ENCODE data around the gene DDN. TPM values are rescaled to one million over a fixed set of nuclear protein-coding genes. Genes with fewer than 3 reads are reported as not detected.

The DDN gene
- total and polyA plus RNA-seq, 2 donors from 2014 or later: 27.0 TPM; not detected in 1

DNA sequence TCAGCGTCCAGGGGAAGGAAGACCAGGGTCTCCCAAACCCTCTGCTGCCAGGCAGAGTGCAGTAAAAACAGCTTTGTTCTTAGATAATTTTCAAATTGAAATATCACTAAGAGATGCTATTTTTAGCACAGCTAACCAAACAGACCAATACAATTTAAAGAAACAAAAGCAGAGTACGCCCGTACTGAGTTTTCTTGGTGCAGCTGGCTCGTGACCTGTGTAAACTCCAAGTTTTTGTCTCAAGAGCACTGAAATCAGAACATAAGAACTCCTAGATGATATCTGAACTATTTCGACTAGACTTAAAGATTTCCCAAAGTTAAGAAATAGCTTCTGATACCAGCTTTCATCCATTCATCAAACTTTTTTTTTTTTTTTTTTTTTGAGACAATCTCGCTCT, 52.2 kb downstream of the DDN start:
- H3K4me3 ChIP-seq (ENCODE audit: low read length in 3 of 3): no peak overlapping the region
- TF ChIP-seq CTCF (IDR thresholded peaks at IDR 0.05; ENCODE audit: borderline replicate concordance, extremely low read depth, insufficient read depth): no peak
- no peak overlapping the region for H3K9ac ChIP-seq (ENCODE audit: low read length in 3 of 3)
- intact Hi-C loops (cut with DNase I): no loop called here
- FAIRE-seq (no peak), DNase-seq (no peak)
- no peak overlapping the region for H3K27ac ChIP-seq (ENCODE audit: low read depth in 2 of 2, low read length in 2 of 2)
- H3K4me1 ChIP-seq (ENCODE audit: control insufficient read depth in 2 of 3, insufficient read depth in 2 of 3, low read depth in 1 of 3, low read length in 3 of 3): peaks cover 0 to 2% (median 0%) of the 10 kb centered on the region in 3 donors
- H3K36me3 ChIP-seq (ENCODE audit: control insufficient read depth in 2 of 3, insufficient read depth in 3 of 3, low read length in 3 of 3): peaks cover 0 to 2% (median 0%) of the 10 kb centered on the region in 3 donors
- no peaks in the 10 kb centered on the region for H3K9me3 ChIP-seq (ENCODE audit: control insufficient read depth in 2 of 3, insufficient read depth in 1 of 3, low read length in 3 of 3)
- no peaks in the 10 kb centered on the region for H3K27me3 ChIP-seq (ENCODE audit: control insufficient read depth, insufficient read depth, low read length)

- H3K9ac ChIP-seq (ENCODE audit: low read length in 3 of 3): no peak overlapping the region
- no peak overlapping the region for H3K27ac ChIP-seq (ENCODE audit: low read depth in 2 of 2, low read length in 2 of 2)
- intact Hi-C loops (cut with DNase I): no loop called here
- DNase-seq (no peak), FAIRE-seq (no peak)
- H3K9me3 ChIP-seq (ENCODE audit: control insufficient read depth in 2 of 3, insufficient read depth in 1 of 3, low read length in 3 of 3): no peaks in the 10 kb centered on the region
- peaks cover 0 to 2% (median 0%) of the 10 kb centered on the region in 3 donors for H3K4me1 ChIP-seq (ENCODE audit: control insufficient read depth in 2 of 3, insufficient read depth in 2 of 3, low read depth in 1 of 3, low read length in 3 of 3)
- peaks cover 0 to 4% (median 0%) of the 10 kb centered on the region in 3 donors for H3K36me3 ChIP-seq (ENCODE audit: control insufficient read depth in 2 of 3, insufficient read depth in 3 of 3, low read length in 3 of 3)
- TF ChIP-seq CTCF (IDR thresholded peaks at IDR 0.05; ENCODE audit: borderline replicate concordance, extremely low read depth, insufficient read depth): no peak
- H3K27me3 ChIP-seq (ENCODE audit: control insufficient read depth, insufficient read depth, low read length): no peaks in the 10 kb centered on the region
- no peak overlapping the region for H3K4me3 ChIP-seq (ENCODE audit: low read length in 3 of 3)
Observed at GRCh38 chr12:48946205-48946604, 53.0 kb downstream of the DDN start.

Other genes with a start within 250 kb of the DDN start
- 66.9 TPM for gene ADCY6, start 210.3 kb downstream of the DDN start, total RNA-seq
- 27.3 TPM for gene ADCY6, start 210.3 kb downstream of the DDN start, polyA plus RNA-seq (ENCODE audit: insufficient read depth, low read depth, low replicate concordance)
- gene CACNB3, start 180.9 kb downstream of the DDN start, total RNA-seq: 19.6 TPM
- gene CACNB3, start 180.9 kb downstream of the DDN start, polyA plus RNA-seq (ENCODE audit: insufficient read depth, low read depth, low replicate concordance): 17.9 TPM
- gene DDX23, start 147.2 kb downstream of the DDN start, total RNA-seq: 65.5 TPM
- gene DDX23, start 147.2 kb downstream of the DDN start, polyA plus RNA-seq (ENCODE audit: insufficient read depth, low read depth, low replicate concordance): 31.9 TPM
- 1.0 TPM for gene RND1, start 133.5 kb downstream of the DDN start, total RNA-seq
- gene RND1, start 133.5 kb downstream of the DDN start, polyA plus RNA-seq (ENCODE audit: insufficient read depth, low read depth, low replicate concordance): 2.2 TPM
- gene FKBP11, start 73.9 kb downstream of the DDN start, total RNA-seq: 35.3 TPM
- 20.1 TPM for gene FKBP11, start 73.9 kb downstream of the DDN start, polyA plus RNA-seq (ENCODE audit: insufficient read depth, low read depth, low replicate concordance)
- gene ARF3, start 41.9 kb downstream of the DDN start, total RNA-seq: 229 TPM
- 111 TPM for gene ARF3, start 41.9 kb downstream of the DDN start, polyA plus RNA-seq (ENCODE audit: insufficient read depth, low read depth, low replicate concordance)
- gene WNT10B, start 27.6 kb downstream of the DDN start, total RNA-seq: 1.9 TPM
- not detected for gene WNT10B, start 27.6 kb downstream of the DDN start, polyA plus RNA-seq (ENCODE audit: insufficient read depth, low read depth, low replicate concordance)
- gene WNT1, start 21.1 kb downstream of the DDN start, total RNA-seq: not detected
- not detected for gene WNT1, start 21.1 kb downstream of the DDN start, polyA plus RNA-seq (ENCODE audit: insufficient read depth, low read depth, low replicate concordance)
- 57.1 TPM for gene PRKAG1, start 19.4 kb upstream of the DDN start, total RNA-seq
- 58.4 TPM for gene PRKAG1, start 19.4 kb upstream of the DDN start, polyA plus RNA-seq (ENCODE audit: insufficient read depth, low read depth, low replicate concordance)
- 89.9 TPM for gene KMT2D, start 61.4 kb upstream of the DDN start, total RNA-seq
- 5.0 TPM for gene KMT2D, start 61.4 kb upstream of the DDN start, polyA plus RNA-seq (ENCODE audit: insufficient read depth, low read depth, low replicate concordance)
- 0.69 TPM for gene RHEBL1, start 70.6 kb upstream of the DDN start, total RNA-seq
- gene RHEBL1, start 70.6 kb upstream of the DDN start, polyA plus RNA-seq (ENCODE audit: insufficient read depth, low read depth, low replicate concordance): 0.52 TPM
- 1.6 TPM for gene DHH, start 95.4 kb upstream of the DDN start, total RNA-seq
- gene DHH, start 95.4 kb upstream of the DDN start, polyA plus RNA-seq (ENCODE audit: insufficient read depth, low read depth, low replicate concordance): 0.54 TPM
- gene LMBR1L, start 111.5 kb upstream of the DDN start, total RNA-seq: 64.8 TPM
- 21.2 TPM for gene LMBR1L, start 111.5 kb upstream of the DDN start, polyA plus RNA-seq (ENCODE audit: insufficient read depth, low read depth, low replicate concordance)
- 537 TPM for gene TUBA1B, start 132.0 kb upstream of the DDN start, total RNA-seq
- 533 TPM for gene TUBA1B, start 132.0 kb upstream of the DDN start, polyA plus RNA-seq (ENCODE audit: insufficient read depth, low read depth, low replicate concordance)
- 94.3 TPM for gene TUBA1A, start 189.7 kb upstream of the DDN start, total RNA-seq
- gene TUBA1A, start 189.7 kb upstream of the DDN start, polyA plus RNA-seq (ENCODE audit: insufficient read depth, low read depth, low replicate concordance): 128 TPM